C4-2B (cell line): ENCODE data around the gene MIA.

ENCODE experiments used
- CTCF ChIP-seq: fragments of 450-650 bp; conservative IDR thresholded peaks from 2 replicates; pipeline ENCODE4 v1.5.1; 2017; ENCODE audit warnings: mild to moderate bottlenecking
- ZFX ChIP-seq: fragments of 450-650 bp; IDR thresholded peaks from 2 replicates; pipeline ENCODE4 v1.6.1; 2017

- TF ChIP-seq CTCF (no peak), ZFX (no peak)
Observed at GRCh38 chr19:40803857-40804782, 28.8 kb downstream of the MIA start.
